ENCODE data around the gene ZMIZ1.

ZMIZ1 gene

GRCh38 chr10:79230328-79230830, 161.6 kb downstream of the ZMIZ1 start:
- no peak for DNase-seq (ENCODE audit: low spot score)

GRCh38 chr10:79230850-79231249, 162.1 kb downstream of the ZMIZ1 start:
- DNase-seq (ENCODE audit: low spot score), result no peak

- no peak for DNase-seq (ENCODE audit: low spot score)
Measured at GRCh38 chr10:79231908-79232307, 163.1 kb downstream of the ZMIZ1 start.

- DNase-seq (ENCODE audit: low spot score), result no peak
Measured at GRCh38 chr10:79232864-79233263, 164.1 kb downstream of the ZMIZ1 start.

GRCh38 chr10:79234391-79235315, 165.9 kb downstream of the ZMIZ1 start:
- no peak for DNase-seq (ENCODE audit: low spot score)

GRCh38 chr10:79235765-79236432, 167.1 kb downstream of the ZMIZ1 start:
- DNase-seq (ENCODE audit: low spot score), result peak; percentile 69

GRCh38 chr10:79236433-79236765, 167.6 kb downstream of the ZMIZ1 start:
- DNase-seq (ENCODE audit: low spot score), result no peak

GRCh38 chr10:79237454-79238157, 168.8 kb downstream of the ZMIZ1 start:
- no peak for DNase-seq (ENCODE audit: low spot score)

- DNase-seq (ENCODE audit: low spot score), result no peak
Measured at GRCh38 chr10:79238158-79238520, 169.4 kb downstream of the ZMIZ1 start.

- no peak for DNase-seq (ENCODE audit: low spot score)
Measured at GRCh38 chr10:79238606-79239005, 169.8 kb downstream of the ZMIZ1 start.

- peak; percentile 95 for DNase-seq (ENCODE audit: low spot score)
Measured at GRCh38 chr10:79239275-79239779, 170.6 kb downstream of the ZMIZ1 start.

- DNase-seq (ENCODE audit: low spot score), result no peak
Measured at GRCh38 chr10:79239924-79240581, 171.3 kb downstream of the ZMIZ1 start.

- no peak for DNase-seq (ENCODE audit: low spot score)
Measured at GRCh38 chr10:79241629-79241989, 172.8 kb downstream of the ZMIZ1 start.

GRCh38 chr10:79241990-79242619, 173.3 kb downstream of the ZMIZ1 start:
- no peak for DNase-seq (ENCODE audit: low spot score)

GRCh38 chr10:79242620-79243152, 173.9 kb downstream of the ZMIZ1 start:
- DNase-seq (ENCODE audit: low spot score), result no peak

- DNase-seq (ENCODE audit: low spot score), result no peak
Measured at GRCh38 chr10:79243181-79244067, 174.7 kb downstream of the ZMIZ1 start.

GRCh38 chr10:79244068-79244442, 175.3 kb downstream of the ZMIZ1 start:
- no peak for DNase-seq (ENCODE audit: low spot score)

- DNase-seq (ENCODE audit: low spot score), result no peak
Measured at GRCh38 chr10:79244841-79245504, 176.2 kb downstream of the ZMIZ1 start.

GRCh38 chr10:79245539-79246208, 176.9 kb downstream of the ZMIZ1 start:
- no peak for DNase-seq (ENCODE audit: low spot score)
